ENCODE results near the gene KPTN. TPM values are rescaled to one million over a fixed set of nuclear protein-coding genes. Genes with fewer than 3 reads are reported as not detected.

KPTN gene
- total and polyA plus RNA-seq, 2 of the 13 experiments (the other 11 are each of a cell fraction or from before 2014, with no cell fraction given), result 9.1 to 13.3 TPM

DNA sequence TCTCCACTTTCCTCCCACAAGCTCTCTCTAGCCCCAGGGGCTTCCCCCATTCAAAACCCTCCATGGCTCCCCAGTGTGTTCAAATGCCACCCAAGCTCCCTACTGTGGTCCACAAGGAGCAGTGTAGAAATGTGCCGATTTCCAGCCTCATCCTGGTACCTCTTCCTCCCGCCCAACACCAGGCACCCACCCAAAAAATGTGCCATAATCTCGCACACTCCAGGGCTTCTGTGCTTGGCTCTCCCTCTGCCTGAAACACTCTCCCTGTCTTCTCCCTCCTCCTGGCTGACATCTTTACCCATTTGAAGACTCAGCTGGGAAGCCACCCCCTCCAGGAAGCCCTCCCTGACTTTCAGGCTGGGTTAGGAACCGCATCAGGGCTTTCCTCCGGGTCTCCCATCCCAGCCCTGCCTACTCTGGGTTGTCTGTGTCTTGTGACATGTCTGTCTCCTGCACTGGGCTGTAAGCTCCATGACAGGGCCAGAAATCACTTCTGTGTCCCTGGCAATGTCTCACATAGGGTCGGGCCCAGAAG is 48.1 kb downstream of the KPTN start (continued):
- TF ChIP-seq, protein P1, sequence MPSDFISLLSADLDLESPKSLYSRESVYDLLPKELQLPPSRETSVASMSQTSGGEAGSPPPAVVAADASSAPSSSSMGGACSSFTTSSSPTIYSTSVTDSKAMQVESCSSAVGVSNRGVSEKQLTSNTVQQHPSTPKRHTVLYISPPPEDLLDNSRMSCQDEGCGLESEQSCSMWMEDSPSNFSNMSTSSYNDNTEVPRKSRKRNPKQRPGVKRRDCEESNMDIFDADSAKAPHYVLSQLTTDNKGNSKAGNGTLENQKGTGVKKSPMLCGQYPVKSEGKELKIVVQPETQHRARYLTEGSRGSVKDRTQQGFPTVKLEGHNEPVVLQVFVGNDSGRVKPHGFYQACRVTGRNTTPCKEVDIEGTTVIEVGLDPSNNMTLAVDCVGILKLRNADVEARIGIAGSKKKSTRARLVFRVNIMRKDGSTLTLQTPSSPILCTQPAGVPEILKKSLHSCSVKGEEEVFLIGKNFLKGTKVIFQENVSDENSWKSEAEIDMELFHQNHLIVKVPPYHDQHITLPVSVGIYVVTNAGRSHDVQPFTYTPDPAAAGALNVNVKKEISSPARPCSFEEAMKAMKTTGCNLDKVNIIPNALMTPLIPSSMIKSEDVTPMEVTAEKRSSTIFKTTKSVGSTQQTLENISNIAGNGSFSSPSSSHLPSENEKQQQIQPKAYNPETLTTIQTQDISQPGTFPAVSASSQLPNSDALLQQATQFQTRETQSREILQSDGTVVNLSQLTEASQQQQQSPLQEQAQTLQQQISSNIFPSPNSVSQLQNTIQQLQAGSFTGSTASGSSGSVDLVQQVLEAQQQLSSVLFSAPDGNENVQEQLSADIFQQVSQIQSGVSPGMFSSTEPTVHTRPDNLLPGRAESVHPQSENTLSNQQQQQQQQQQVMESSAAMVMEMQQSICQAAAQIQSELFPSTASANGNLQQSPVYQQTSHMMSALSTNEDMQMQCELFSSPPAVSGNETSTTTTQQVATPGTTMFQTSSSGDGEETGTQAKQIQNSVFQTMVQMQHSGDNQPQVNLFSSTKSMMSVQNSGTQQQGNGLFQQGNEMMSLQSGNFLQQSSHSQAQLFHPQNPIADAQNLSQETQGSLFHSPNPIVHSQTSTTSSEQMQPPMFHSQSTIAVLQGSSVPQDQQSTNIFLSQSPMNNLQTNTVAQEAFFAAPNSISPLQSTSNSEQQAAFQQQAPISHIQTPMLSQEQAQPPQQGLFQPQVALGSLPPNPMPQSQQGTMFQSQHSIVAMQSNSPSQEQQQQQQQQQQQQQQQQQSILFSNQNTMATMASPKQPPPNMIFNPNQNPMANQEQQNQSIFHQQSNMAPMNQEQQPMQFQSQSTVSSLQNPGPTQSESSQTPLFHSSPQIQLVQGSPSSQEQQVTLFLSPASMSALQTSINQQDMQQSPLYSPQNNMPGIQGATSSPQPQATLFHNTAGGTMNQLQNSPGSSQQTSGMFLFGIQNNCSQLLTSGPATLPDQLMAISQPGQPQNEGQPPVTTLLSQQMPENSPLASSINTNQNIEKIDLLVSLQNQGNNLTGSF (CRISPR knock-in tag; IDR thresholded peaks at IDR 0.05), result no peak
- TF ChIP-seq KLF13 (CRISPR knock-in tag; IDR thresholded peaks at IDR 0.05) (no peak), MYC (CRISPR knock-in tag; IDR thresholded peaks at IDR 0.05; ENCODE audit: borderline replicate concordance) (no peak)

- no peak for FAIRE-seq
- TF ChIP-seq ZNF207 (IDR thresholded peaks at IDR 0.05; ENCODE audit: borderline replicate concordance) (no peak), RFX5 (IDR thresholded peaks at IDR 0.05; ENCODE audit: low read depth, low read length) (no peak), TAF15 (IDR thresholded peaks at IDR 0.05; ENCODE audit: low read depth, low read length, poor library complexity, severe bottlenecking) (no peak), ETS1 (CRISPR knock-in tag; IDR thresholded peaks at IDR 0.05) (no peak), SKI (IDR thresholded peaks at IDR 0.05; ENCODE audit: partially characterized antibody) (no peak), NCOR1 (IDR thresholded peaks at IDR 0.05; ENCODE audit: borderline replicate concordance, low read length) (no peak), ETV5 (CRISPR knock-in tag; IDR thresholded peaks at IDR 0.05; ENCODE audit: borderline replicate concordance) (no peak), FOXO4 (CRISPR knock-in tag; conservative IDR thresholded peaks at IDR 0.05) (no peak)
- TF ChIP-seq, protein P2, sequence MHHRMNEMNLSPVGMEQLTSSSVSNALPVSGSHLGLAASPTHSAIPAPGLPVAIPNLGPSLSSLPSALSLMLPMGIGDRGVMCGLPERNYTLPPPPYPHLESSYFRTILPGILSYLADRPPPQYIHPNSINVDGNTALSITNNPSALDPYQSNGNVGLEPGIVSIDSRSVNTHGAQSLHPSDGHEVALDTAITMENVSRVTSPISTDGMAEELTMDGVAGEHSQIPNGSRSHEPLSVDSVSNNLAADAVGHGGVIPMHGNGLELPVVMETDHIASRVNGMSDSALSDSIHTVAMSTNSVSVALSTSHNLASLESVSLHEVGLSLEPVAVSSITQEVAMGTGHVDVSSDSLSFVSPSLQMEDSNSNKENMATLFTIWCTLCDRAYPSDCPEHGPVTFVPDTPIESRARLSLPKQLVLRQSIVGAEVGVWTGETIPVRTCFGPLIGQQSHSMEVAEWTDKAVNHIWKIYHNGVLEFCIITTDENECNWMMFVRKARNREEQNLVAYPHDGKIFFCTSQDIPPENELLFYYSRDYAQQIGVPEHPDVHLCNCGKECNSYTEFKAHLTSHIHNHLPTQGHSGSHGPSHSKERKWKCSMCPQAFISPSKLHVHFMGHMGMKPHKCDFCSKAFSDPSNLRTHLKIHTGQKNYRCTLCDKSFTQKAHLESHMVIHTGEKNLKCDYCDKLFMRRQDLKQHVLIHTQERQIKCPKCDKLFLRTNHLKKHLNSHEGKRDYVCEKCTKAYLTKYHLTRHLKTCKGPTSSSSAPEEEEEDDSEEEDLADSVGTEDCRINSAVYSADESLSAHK (CRISPR knock-in tag; IDR thresholded peaks at IDR 0.05; ENCODE audit: borderline replicate concordance), result no peak
Observed at GRCh38 chr19:47435196-47435595, 48.8 kb downstream of the KPTN start.

More at GRCh38 chr19:47435196-47435595, 48.8 kb downstream of the KPTN start:
- Histone ChIP-seq H3K4me1 (ENCODE audit: insufficient read depth, low read length) (peaks cover 6% of the 10 kb centered on the region; the same call in 1 of the 2 replicates), H2AFZ (ENCODE audit: low read length) (no peak overlapping the region), H3K4me3 (replicated peaks in 1 of 3; ENCODE audit: insufficient read depth in 1 of 3, low read depth in 2 of 3, low read length in 3 of 3) (no peak overlapping the region), H4K20me1 (ENCODE audit: insufficient read depth, low read length) (0 out of 2 replicates have a peak, but pooled peaks cover 2% of the 10 kb centered on the region), H3K36me3 (replicated peaks in 1 of 2; ENCODE audit: control insufficient read depth in 1 of 2, insufficient read depth in 2 of 2, low read length in 2 of 2) (no peaks in the 10 kb centered on the region), H3K9me3 (ENCODE audit: low read length) (no peaks in the 10 kb centered on the region), H3K79me2 (ENCODE audit: insufficient read depth, low read length) (no peaks in the 10 kb centered on the region), H3K27ac (ENCODE audit: extremely low read length, insufficient read depth, low read length) (no peak overlapping the region), H3K4me2 (ENCODE audit: low read depth, low read length) (no peak overlapping the region), H3K27me3 (ENCODE audit: control insufficient read depth in 1 of 2, insufficient read depth in 2 of 2, low read length in 2 of 2) (peaks cover 0 to 10% of the 10 kb centered on the region in 2 experiments; a peak in 2 of 5 replicates), H3K9ac (ENCODE audit: insufficient read depth, low read depth, low read length) (no peak overlapping the region)
- BruUV-seq (replicated peaks), result no TSS peak
- ATAC-seq (no peak), DNase-seq (ENCODE audit: low spot score) (no peak)
- ChIA-PET POLR2A (no interaction called here), CTCF (ENCODE audit: low intra/inter-chr PET ratio, low total read pairs) (interaction anchor here (3.2 kb wide), 1 partner anchor 263 kb away, joined by 28 read pairs; no protein-coding TSS in a partner anchor)
- in situ Hi-C loops (cut with HindIII; ENCODE audit: extremely low pct_ligation_motif_present, low pct_unique_long_range_greater_than_20kb), result loop anchor here (5.0 kb wide), 2 partner anchors 82 to 262 kb away; partner anchors contain the start of gene NAPA
- 33% methylated on average over 16 of the region's 16 CpGs for WGBS (ENCODE audit: low lambda C conversion rate)
- intact Hi-C loops (cut with micrococcal nuclease; ENCODE audit: unreplicated experiment), result no loop called here
